Measurements from ENCODE around the gene TM9SF4. TPM values are rescaled to one million over a fixed set of nuclear protein-coding genes. Genes with fewer than 3 reads are reported as not detected.
"Not testable (repeated sequence)": the region's sequence is repeated elsewhere in the genome, so short reads cannot be mapped to it uniquely, and the experiment has no call there.

The TM9SF4 gene
- total RNA-seq, 1 donor from 2014 or later = 27.3 TPM

- DNase-seq = no peak
Measured at GRCh38 chr20:32159766-32160221, 50.3 kb downstream of the TM9SF4 start.

DNA sequence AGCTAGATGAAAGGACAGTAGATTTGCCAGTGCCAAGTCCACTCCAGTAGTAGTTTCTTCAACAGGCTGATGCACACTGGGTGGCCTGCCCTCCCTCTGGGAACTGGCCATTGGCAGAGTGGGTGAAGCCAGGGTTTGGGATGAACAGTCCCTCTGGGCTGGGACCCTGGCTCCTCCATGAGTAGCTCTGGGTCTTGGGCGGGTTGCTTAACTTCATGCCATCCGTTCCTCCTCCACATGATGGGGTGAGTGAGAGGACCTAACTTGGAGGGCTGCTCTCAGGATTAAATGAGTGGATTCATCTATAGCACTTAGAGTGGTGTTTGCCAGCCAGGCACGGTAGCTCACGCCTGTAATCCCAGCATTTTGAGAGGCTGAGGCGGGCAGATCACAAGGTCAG lies 50.8 kb downstream of the TM9SF4 start:
- no peak for DNase-seq

DNA sequence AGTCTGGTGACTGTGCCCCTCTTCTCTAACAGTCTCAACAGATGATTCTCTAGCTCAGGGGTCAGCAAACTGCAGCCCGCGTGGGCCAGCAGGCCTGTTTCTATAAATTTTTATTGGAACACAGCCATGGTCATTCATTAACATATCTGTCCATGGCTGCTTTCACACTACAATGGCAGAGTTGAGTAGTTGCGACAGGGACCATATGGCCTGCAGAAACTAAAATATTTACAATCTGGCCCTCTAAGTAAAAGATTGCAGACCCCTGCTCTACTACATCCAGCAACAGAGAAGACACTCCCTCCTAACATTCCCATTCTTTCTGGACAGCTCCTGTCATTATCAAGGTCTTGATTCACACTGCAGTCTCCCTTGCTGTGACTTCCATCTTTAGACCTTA lies 52.8 kb downstream of the TM9SF4 start:
- no peak for DNase-seq

DNA sequence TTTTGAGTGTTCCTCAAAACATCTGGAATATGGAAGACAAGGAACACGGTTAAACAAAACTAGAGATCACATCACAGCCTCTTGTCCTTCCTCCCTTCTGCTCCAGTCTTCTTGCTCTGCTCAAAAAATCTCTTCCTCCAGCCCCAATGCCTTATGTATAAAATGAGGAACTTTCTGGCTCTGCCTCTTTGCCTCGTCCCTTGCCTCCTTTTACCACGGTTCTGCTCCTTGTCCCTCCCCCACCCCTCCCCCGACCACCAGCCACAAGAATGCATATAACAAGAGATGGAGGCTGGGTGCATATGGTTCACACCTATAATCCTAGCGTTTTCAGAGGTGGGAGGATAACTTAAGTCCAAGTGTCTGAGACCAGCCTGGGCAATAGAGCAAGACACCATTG lies 54.4 kb downstream of the TM9SF4 start:
- no peak for DNase-seq

DNA sequence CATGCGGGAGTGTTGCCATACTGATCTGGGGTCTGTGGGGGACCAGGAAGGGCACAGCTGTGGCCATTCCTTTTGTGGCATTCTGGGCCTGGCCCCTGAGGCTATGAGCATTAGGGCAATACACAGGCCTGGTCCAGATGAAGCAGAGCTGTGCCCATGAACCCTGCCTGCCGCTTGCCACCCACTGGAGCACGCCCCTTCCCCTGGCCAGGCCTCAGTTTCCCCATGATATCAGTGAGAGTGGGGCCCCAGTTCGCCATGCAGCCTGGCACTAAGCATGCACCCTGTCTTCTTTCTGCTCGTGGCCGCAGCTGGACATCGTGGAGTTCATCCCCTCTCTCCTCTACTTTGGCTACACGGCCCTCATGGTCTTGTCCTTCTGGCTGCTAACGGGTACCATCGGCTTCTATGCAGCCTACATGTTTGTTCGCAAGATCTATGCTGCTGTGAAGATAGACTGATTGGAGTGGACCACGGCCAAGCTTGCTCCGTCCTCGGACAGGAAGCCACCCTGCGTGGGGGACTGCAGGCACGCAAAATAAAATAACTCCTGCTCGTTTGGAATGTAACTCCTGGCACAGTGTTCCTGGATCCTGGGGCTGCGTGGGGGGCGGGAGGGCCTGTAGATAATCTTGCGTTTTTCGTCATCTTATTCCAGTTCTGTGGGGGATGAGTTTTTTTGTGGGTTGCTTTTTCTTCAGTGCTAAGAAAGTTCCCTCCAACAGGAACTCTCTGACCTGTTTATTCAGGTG lies 55.6 kb downstream of the TM9SF4 start:
- no peak for DNase-seq

DNA sequence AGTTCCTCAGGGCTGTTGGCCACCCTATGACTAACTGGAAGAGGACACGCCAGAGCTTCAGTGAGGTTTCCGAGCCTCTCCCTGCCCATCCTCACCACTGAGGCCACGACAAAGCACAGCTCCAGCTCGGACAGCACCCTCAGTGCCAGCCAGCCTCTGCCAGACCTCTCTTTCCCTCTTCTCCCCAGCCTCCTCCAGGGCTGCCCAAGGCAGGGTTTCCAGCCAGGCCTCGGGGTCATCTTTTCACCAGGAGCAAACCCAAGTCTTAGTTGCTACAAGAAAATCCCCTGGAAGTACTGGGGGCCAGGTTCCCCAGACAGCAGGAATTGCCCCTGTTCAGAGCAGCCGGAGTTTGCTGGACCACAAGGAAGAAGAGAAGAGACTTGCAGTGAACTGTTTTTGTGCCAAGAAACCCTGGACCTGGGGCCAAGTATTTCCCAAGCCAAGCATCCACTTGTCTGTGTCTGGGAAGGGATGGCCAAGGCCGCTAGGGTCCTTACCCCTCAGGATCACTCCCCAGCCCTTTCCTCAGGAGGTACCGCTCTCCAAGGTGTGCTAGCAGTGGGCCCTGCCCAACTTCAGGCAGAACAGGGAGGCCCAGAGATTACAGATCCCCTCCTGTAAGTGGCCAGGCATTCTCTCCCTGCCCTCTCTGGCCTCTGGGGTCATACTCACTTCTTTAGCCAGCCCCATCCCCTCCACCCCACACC lies 56.5 kb downstream of the TM9SF4 start:
- no peak for DNase-seq

GRCh38 chr20:32167552-32167951 lies 58.0 kb downstream of the TM9SF4 start:
- no peak for DNase-seq

- no peak for DNase-seq
Measured at GRCh38 chr20:32168184-32168910, 58.8 kb downstream of the TM9SF4 start.

DNA sequence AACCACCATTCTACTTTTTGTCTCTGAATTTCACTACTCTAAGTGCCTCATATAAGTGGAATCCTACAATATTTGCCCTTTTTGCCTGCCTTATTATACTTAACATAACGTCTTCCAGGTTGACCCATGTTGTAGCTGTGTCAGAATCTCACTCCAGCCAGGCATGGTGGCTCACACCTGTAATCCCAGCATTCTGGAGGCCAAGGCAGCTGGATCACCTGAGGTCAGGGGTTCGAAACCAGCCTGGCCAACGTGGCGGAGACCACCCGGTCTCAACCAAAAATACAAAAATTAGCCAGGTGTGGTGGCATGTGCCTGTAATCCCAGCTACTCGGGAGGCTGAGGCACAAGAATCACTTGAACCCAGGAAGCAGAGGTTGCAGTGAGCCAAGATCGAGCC lies 68.2 kb downstream of the TM9SF4 start:
- not testable (repeated sequence) for DNase-seq

DNA sequence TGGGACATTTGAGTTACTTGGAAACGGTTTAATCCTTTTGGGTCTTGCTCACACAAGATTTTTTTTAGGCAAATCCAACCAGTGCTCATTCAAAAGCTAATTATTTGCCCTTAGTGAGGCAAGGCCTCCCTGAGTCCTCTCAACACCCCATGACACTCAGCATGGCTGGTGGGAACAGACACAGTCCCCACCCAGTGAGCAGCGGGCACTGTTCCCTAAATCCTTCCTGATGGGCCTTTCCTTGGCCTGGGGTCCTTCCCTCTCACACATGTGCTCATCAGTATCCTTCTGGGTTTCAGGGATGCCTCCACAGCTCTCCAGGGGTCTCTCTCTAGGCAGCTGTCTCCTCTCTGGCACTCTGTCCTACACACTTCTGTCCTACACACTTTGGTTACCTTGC lies 70.0 kb downstream of the TM9SF4 start:
- DNase-seq = no peak

DNA sequence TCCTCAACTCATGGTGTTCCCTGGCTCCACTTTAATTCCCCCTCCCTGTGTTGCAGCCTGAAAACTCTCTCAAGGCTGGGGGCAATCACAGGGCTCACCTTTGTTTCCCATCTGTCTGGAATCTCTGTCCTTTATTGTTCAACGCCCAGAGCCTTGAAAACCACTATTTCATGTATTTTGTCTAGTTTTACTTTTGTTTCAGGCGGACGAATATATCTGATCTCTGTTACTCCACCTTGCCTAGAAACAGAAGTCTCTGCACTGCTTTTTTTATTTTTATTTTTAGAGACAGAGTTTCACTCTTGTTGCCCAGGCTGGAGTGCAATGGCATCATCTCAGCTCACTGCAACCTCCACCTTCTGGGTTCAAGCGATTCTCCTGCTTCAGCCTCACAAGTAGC lies 70.4 kb downstream of the TM9SF4 start:
- DNase-seq = no peak

DNA sequence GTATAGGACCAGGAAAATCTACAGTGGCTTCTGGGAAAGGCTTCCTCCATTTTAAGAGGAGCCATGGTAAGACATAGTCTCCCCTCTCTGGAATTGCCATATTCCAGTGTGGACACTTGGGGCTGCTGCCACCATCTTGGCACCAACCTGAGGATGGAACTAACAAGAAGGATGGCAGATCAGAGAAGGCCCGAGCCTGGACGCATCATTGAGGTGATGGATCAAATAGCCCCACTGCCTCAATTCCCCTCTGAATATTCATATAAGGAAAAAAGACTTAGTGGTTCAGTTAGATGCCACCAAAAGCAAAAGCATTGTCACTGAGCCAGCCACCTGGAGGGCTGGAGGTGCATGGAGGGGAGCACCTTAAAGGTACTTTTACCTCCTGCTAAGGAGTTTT lies 72.1 kb downstream of the TM9SF4 start:
- DNase-seq = no peak

GRCh38 chr20:32183947-32184635 lies 74.6 kb downstream of the TM9SF4 start:
- no peak for DNase-seq

DNA sequence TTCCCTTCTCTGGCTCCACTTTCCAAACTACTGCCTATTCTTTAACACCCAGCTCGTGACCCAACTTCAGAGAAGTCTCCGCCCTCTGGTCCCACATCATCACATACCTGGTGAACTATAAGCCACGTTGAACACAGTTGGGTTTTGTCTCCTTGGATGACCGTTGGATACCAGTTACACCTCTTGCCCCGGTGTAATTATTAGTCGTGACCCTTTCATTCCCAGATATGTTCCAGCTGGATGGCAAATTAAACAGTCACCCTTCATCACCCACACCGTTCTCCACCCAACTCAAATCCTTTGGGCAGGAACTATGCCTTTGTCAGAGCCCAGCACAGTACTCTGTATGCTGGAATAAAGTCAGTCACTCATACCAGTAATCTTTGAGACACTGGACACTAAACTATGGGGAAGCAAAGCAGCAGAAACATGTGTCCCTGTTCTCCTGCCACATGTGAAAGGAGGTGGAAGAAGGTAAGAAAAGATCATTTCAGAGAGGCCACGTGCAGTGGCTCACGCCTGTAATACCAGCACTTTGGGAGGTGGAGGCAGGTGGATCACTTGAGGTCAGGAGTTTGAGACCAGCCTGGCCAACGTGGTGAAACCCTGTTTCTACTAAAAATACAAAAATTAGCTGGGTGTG lies 75.6 kb downstream of the TM9SF4 start:
- DNase-seq = no peak

DNA sequence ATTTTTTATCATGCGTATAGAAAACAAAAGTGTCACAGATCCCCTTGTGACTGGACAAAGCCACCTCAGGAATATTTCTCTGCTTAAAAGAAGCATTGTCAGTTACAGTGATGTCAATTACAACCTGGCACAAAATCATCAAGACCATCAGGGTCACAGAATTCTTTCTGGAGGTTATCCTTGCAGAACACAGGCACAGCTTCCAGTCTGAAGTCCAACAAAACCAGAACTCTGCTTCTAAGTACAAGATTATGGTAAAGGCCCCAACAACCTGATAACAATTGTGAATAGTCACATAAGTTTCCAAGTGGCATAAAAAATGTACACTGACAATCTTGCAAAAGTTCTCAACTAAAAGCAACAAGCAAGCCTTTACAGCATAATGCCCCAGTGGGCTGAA lies 77.0 kb downstream of the TM9SF4 start:
- DNase-seq = no peak

GRCh38 chr20:32188376-32189122 lies 79.0 kb downstream of the TM9SF4 start:
- no peak for DNase-seq

DNA sequence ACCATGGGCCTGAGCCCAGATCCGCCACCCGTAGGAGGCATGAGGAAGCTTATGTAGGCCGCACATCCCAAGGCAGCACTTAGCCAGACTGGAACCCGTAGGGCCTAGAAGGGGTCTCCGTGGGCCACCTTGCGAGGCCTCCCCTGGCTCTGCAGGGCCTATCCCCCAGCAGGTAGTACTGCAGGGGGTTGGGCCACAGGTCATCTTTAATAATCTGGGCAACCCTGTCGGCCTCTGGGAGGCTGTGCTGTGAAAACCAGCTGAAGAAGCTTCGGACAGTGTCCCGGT lies 79.6 kb downstream of the TM9SF4 start:
- DNase-seq = no peak

- peak; percentile 73 for DNase-seq
Measured at GRCh38 chr20:32189691-32190615, 80.4 kb downstream of the TM9SF4 start.

DNA sequence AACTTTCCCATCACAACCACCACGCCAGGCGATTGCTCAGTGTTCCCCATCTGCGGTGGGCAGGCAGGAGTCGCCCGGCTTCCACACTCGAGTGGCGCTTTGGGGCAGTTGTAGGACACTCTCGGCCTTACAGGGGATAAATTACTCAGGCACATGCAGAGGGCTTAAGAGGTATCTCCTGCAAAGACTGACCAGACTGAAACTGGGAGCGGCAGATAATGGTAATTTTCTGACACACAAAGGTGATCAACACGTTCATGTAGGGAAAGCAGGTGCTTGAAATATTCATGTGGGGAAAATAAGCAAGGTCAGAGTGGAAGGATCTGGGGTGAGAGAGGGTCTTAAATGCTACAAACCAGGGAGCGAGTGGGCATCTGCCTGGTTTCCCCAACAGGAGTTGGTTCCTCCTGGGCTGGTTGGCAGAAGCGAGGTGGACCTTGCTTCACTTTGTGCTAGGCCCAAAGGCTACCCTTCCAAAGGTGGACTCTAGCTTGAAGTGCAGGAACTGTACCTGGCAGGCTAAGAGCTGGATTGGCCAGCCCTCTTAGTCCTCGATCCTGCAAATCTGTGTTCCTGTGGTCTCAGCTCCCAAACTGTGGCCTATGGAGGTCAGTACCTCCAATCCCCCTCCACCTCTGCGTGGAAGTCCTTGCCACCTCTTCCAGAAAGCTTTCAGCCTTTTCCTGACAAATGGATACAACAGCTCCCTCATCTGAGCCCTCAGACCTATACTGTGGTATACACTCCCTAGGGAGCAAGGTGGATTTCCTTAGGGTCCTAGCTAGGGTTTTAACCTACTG lies 81.3 kb downstream of the TM9SF4 start:
- no peak for DNase-seq

DNA sequence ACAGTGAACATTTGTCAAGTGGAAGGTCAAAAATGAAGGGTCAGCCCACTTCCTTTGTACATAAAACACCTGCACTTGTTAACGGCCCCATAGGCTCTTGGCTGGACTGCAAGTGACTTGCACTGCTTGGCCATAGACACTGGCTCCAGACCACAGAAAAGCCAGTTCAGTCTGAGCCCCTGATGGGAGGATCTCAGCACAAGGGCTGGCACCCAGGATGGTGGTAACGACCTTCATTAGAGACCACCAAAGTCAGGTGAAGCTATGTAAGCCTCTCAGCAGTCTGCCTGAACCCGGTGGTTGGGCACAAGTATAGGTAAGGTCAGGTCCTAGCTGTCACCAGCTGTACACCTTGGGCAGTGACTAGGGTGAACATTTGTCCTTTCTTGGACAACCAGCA lies 81.9 kb downstream of the TM9SF4 start:
- no peak for DNase-seq

Measured in tongue (tissue), 2 donors.